Activated CD4-positive, CD25-positive, alpha-beta regulatory T cell (primary cell): ENCODE data around the gene MMD2.

ENCODE experiments used
- DNase-seq, 4 experiments: peaks; one replicate each; lab custom pipeline; 2025; lab: John Stamatoyannopoulos, UW

MMD2 gene

DNA sequence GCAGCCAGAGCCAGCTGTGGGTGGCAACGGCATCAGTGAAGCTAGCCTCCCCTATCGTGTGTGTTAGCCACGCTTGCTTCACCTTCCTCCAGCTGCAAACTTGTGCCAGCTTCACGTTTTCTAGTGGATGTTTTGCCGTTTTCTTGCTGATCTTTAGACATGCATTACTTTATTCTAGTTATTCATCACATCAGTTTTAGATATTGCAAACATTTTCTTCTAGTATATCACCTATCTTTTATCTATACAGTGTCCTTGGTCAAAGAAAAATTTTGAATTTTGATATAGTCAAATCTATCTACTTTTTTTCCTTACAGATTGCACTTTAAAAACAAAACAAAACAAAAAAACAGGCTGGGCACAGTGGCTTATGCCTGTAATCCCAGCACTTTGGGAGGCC lies 90.5 kb downstream of the MMD2 start:
- DNase-seq, result no peak

DNA sequence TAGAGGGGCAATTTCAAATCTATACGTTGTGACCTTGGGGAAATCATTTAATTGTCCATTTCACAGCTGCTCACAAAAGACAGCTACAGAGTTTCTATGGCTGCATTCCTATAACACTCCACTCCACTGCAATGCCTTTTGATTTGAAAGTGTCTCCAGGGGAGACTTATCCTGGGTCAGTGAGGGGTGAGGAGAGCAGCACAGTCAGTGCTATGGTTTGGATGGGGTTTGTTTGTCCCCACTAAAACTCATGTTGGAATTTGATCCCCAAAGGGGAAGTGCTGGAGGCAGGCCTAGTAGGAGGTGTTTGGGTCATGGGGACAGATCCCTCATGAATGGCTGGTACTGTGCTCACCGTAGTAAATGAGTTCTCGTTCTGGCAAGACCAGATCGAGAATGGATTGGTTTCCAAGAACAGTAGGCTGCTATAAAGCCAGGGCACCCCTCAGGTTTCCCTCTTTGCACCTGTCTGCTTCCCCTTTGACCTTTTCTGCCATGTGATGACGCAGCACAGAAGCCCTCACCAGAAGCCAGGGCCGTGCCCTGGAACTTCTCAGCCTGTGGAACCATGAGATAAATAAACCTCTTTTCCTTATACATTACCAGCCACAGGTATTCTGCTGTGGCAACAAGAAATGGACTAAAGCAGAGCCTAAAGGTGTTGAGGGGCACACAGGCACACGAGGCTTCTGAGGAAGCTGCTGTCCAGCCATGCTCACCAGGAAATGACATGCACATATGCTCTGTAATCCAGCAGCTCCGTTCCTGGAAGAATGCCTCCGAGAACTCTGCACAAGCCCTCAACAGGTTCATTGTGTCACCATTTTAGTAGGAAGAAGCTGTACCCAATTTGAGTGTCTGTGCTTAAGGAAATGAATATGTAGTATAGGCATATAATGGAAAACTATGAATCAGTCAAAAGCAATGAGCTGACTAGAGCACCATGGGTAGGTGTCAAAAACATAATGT lies 92.2 kb downstream of the MMD2 start:
- no peak for DNase-seq

DNA sequence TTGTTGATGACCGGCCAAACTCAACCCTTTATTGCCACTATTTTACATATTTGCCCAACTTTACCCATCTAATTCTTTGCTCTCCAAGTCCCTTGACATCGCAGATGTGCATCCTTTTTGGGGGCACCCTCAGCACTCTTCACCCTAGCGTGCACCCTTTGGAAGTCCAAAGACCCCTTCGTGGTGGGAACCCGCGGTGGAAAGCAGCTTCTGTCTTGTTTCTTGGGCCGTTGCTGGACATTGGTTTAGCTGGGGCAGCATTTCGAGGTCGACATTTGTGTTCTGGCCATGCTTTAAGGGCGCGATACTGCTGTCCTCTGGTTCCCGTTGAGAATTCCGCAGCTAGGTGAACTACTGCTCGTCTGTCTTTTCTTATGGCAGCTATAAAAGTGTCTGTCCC lies 96.8 kb downstream of the MMD2 start:
- no peak for DNase-seq

DNA sequence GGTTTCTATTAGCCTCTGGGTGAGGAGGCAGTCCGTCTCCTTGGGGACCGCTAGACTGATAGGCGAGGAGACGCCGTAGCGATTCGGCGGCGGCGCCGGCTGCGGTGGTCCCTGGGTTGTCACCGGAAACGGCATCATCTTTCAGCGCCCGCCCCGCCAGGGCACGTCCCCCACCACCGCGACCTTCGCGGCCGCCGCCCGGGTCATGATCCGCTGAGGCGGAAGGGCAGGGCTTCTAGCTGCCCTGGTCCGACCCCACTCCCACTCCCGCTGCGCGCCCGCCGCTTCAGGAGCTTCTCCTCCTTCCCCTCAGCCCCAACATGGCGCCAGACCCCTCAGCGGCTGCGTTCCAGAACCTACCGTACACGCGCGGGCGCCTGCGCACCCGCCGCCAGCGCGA lies 97.3 kb downstream of the MMD2 start, which contains the start of gene PAPOLB:
Gene PAPOLB (minus strand): TSS at position 358 of the 400 bp plus-strand sequence. CDS start 220 bp downstream, at position 138.
- DNase-seq, result no peak

DNA sequence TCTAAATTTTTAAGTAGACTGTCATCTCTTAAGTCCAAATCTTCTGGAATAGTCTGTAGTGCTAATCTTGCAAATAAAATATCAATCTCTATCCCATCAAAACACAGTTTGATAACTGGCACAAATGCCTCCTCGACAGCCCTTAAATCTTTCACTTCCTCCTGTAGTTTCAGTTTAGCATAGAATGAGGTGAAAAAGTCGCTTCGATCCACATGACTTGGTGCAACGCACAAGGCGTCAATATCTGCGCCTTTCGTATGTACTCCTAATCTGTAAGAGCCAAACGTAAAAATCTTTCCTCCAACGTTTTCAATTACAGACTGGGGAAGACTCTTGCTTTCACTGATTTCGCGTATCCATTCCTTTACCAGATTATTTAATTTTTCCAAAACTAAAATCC lies 97.8 kb downstream of the MMD2 start:
- DNase-seq, result no peak

DNA sequence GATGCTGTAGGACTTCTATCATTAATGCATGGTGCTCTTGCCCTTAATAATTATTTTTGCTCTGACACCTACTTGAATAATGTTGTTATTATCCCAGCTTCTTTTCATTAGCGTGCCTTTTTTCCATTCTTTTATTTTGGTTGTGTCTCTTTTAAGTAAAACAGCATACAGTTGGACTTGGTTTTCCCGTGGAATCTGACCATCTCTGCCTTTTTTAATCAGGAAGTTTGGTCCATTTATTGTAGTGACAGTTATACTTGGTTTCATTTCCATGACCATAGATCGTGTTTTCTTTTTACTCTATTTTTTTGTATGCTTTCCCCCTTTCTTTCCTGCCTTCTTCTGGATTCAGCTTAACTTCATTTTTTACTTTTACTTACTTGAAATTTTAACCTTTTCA lies 101.8 kb downstream of the MMD2 start:
- no peak for DNase-seq

DNA sequence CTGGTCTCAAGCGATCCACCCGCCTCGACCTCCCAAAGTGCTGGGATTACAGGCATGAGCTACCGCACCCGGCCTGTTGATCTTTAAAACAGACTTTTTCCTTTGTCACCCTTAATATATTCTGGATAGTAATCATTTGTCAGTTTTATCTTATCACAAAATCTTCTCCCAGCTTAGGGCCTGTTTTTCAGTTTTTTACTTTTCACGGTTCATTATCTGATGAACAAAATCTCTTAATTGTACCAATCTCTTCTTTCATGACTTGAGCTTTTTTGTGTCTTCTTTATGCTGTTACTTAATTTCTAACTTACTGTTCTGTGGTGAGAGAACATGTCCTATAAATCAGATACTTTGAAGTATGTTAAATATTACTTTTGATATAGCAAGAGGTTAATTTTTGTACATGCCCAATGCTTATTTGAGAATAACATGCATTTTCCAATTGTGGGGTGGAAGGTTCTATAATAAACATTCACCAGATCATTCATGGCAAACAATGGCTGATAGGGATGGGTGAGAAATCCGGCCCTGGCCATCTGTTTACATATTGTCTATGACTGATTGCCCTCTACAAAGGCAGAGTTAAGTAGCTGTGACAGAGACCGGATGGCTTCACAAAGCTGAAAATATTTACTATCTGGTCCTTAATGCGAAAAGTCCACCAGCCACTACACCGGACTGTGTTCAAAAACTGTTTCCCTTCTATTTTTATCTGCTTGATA lies 102.5 kb downstream of the MMD2 start:
- no peak for DNase-seq
